ENCODE results near the gene HSD17B7.
"Not testable (repeated sequence)": the region's sequence is repeated elsewhere in the genome, so short reads cannot be mapped to it uniquely, and the experiment has no call there.

HSD17B7 gene

GRCh38 chr1:162812357-162812756, 21.9 kb downstream of the HSD17B7 start:
- not testable (repeated sequence) for DNase-seq

- not testable (repeated sequence) for DNase-seq
Measured at GRCh38 chr1:162818136-162818535, 27.6 kb downstream of the HSD17B7 start.

GRCh38 chr1:162818666-162819065, 28.2 kb downstream of the HSD17B7 start:
- not testable (repeated sequence) for DNase-seq

GRCh38 chr1:162822391-162823200, 32.1 kb downstream of the HSD17B7 start:
- peak; percentile 55 for DNase-seq

- no peak for DNase-seq
Measured at GRCh38 chr1:162823231-162823630, 32.7 kb downstream of the HSD17B7 start.

GRCh38 chr1:162823771-162824525, 33.4 kb downstream of the HSD17B7 start:
- DNase-seq, result no peak

- no peak for DNase-seq
Measured at GRCh38 chr1:162829268-162829667, 38.8 kb downstream of the HSD17B7 start.

- no peak for DNase-seq
Measured at GRCh38 chr1:162832470-162832869, 42.0 kb downstream of the HSD17B7 start.

GRCh38 chr1:162835157-162835899, 44.8 kb downstream of the HSD17B7 start:
- no peak for DNase-seq

- DNase-seq, result no peak
Measured at GRCh38 chr1:162838863-162839262, 48.4 kb downstream of the HSD17B7 start.

GRCh38 chr1:162840250-162840839, 49.8 kb downstream of the HSD17B7 start:
- no peak for DNase-seq

GRCh38 chr1:162844153-162844552, 53.7 kb downstream of the HSD17B7 start:
- DNase-seq, result no peak

GRCh38 chr1:162846256-162847212, 56.0 kb downstream of the HSD17B7 start:
- DNase-seq, result no peak

GRCh38 chr1:162847839-162848453, 57.4 kb downstream of the HSD17B7 start:
- DNase-seq, result peak; percentile 47

GRCh38 chr1:162849711-162850110, 59.2 kb downstream of the HSD17B7 start:
- DNase-seq, result no peak

GRCh38 chr1:162851341-162851740, 60.8 kb downstream of the HSD17B7 start:
- no peak for DNase-seq

GRCh38 chr1:162854245-162854882, 63.9 kb downstream of the HSD17B7 start:
- DNase-seq, result peak; percentile 74

- DNase-seq, result no peak
Measured at GRCh38 chr1:162855461-162856150, 65.1 kb downstream of the HSD17B7 start.

GRCh38 chr1:162856260-162856659, 65.8 kb downstream of the HSD17B7 start:
- no peak for DNase-seq

GRCh38 chr1:162857850-162858249, 67.3 kb downstream of the HSD17B7 start:
- DNase-seq, result no peak

Data from NCI-H1694 treated with DMSO at 0.1 percent for 48 hours (cell line).